Activated CD8-positive, alpha-beta memory T cell treated with anti-CD3 and anti-CD28 coated beads, Interleukin-2, amount 10 ng/mL, durations not matched to agents 7 days and 5 days (primary cell): ENCODE measurements around the gene HSD3B7. TPM values are rescaled to one million over a fixed set of nuclear protein-coding genes. Genes with fewer than 3 reads are reported as not detected.

ENCODE experiments used
- ATAC-seq: fragments of 150-1000 bp; cut with Tn5 transposase; one replicate; pipeline ENCODE4 v1.10.0; 2021; ENCODE audit warnings: moderate library complexity
- CTCF ChIA-PET: fragments of 350-600 bp; sonication (Branson Sonifier 250); formaldehyde crosslinking; loops from one replicate; lab custom pipeline; 2021; ENCODE audit warnings: antibody characterized with exemption; lab: Charles Lee
- DNase-seq: peaks from one replicate; pipeline ENCODE4 v3.0.0-alpha.2; 2020
- H3K27ac Mint-ChIP-seq: one replicate; pipeline ENCODE4 v1.8.0; 2021; ENCODE audit warnings: mild to moderate bottlenecking, mixed read lengths
- H3K27me3 Mint-ChIP-seq: one replicate; pipeline ENCODE4 v1.8.0; 2021; ENCODE audit warnings: mixed read lengths
- H3K36me3 Mint-ChIP-seq: one replicate; pipeline ENCODE4 v1.8.0; 2021; ENCODE audit warnings: mild to moderate bottlenecking, mixed read lengths
- H3K4me1 Mint-ChIP-seq: one replicate; pipeline ENCODE4 v1.8.0; 2021; ENCODE audit warnings: mixed read lengths
- H3K4me3 Mint-ChIP-seq: one replicate; pipeline ENCODE4 v1.8.0; 2021; ENCODE audit warnings: mild to moderate bottlenecking, moderate library complexity, mixed read lengths
- H3K9me3 Mint-ChIP-seq: one replicate; pipeline ENCODE4 v1.8.0; 2022; ENCODE audit warnings: low read depth, mixed read lengths
- total RNA-seq, 2 experiments: library from RNA; stranded (reverse); gene quantifications; one replicate each; pipeline ENCODE4 v1.2.3, GENCODE V29; 2021

Gene HSD3B7
- total RNA-seq, 2 experiments from 2014 or later: 6.6 to 9.7 TPM

DNA sequence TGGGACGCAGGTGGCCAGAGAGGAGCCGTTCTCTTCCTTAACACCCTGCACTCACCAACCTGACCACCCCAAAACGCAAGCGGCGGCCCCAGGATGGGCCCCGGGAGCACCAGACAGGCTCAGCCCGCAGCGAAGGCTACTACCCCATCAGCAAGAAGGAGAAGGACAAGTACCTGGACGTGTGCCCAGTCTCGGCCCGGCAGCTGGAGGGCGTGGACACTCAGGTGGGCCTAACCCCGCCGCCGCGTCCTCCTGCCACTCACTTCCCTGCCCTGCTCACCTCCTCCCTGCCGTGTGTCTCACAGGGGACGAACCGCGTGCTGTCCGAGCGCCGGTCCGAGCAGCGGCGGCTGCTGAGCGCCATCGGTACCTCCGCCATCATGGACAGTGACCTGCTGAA lies 4.6 kb upstream of the HSD3B7 start:
- Mint-ChIP-seq H3K4me1 (peaks cover 11% of the 10 kb centered on the region), H3K27me3 (no peaks in the 10 kb centered on the region), H3K36me3 (peaks cover 19% of the 10 kb centered on the region), H3K9me3 (no peaks in the 10 kb centered on the region), H3K27ac (no peak overlapping the region), H3K4me3 (no peak overlapping the region)
- CTCF ChIA-PET: no interaction called here
- DNase-seq (no peak), ATAC-seq (no peak)

DNA sequence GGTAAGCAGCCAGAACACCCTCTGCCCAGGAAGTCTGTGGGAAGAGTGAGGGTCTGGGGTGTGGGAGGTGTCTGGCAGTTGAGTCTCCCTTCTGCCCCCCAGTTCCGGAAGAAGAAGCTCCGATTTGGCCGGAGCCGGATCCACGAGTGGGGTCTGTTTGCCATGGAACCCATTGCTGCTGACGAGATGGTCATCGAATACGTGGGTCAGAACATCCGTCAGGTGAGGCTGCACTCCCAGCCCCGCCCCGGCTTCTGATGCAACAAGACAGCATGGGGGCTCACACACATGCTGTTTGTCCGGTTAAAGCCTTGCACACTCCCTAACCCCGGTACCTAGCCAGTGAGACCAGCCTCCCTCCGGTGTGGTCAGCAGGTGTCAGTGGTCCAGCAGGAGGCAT lies 4.0 kb upstream of the HSD3B7 start:
- DNase-seq (no peak), ATAC-seq (no peak)
- CTCF ChIA-PET: interaction anchor here (1.0 kb wide), 1 partner anchor 108 kb away, joined by 3 read pairs; the partner anchor contains the start of gene PRSS53
- no peaks in the 10 kb centered on the region for H3K27me3 Mint-ChIP-seq
- H3K9me3 Mint-ChIP-seq: no peaks in the 10 kb centered on the region
- no peak overlapping the region for H3K4me3 Mint-ChIP-seq
- H3K27ac Mint-ChIP-seq: no peak overlapping the region
- peaks cover 15% of the 10 kb centered on the region for H3K36me3 Mint-ChIP-seq
- peaks cover 14% of the 10 kb centered on the region for H3K4me1 Mint-ChIP-seq

GRCh38 chr16:30982548-30983288 lies 2.3 kb upstream of the HSD3B7 start:
- no peak overlapping the region for H3K27ac Mint-ChIP-seq
- H3K27me3 Mint-ChIP-seq: no peaks in the 10 kb centered on the region
- ATAC-seq: no peak
- no peaks in the 10 kb centered on the region for H3K9me3 Mint-ChIP-seq
- no peak for DNase-seq
- H3K4me1 Mint-ChIP-seq: peaks cover 15% of the 10 kb centered on the region
- CTCF ChIA-PET: interaction anchor here (0.8 to 7.0 kb wide), 9 partner anchors 12 to 886 kb away, joined by 3 to 97 read pairs (median 6); partner anchors contain the start of genes VKORC1 and ZNF843
- peaks cover 8% of the 10 kb centered on the region for H3K36me3 Mint-ChIP-seq
- no peak overlapping the region for H3K4me3 Mint-ChIP-seq

DNA sequence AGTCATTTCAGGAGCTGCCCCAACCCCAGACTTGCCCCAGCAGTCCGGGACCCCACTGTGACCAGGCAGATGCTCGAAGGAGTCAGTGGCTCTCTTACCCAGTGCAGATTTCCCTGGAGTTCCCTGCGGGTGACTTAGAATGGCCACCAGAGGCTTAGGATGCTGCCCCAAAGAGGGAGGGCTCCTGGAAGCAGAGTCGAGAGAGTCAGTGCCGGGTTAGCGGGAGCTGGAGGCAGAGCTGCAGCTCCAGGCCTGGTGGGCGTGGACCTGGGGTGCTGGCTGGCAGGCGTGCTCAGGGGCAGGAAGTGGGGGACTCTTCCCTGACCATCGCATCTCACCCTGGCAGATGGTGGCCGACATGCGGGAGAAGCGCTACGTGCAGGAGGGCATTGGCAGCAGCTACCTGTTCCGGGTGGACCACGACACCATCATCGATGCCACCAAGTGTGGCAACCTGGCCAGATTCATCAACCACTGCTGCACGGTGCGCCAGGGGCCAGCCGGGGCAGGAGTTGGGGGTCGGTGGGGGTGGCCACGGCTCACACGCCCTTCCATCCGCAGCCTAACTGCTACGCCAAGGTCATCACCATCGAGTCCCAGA lies 1.6 kb upstream of the HSD3B7 start:
- Mint-ChIP-seq H3K27ac (no peak overlapping the region), H3K36me3 (peaks cover 8% of the 10 kb centered on the region), H3K27me3 (no peaks in the 10 kb centered on the region), H3K4me3 (no peak overlapping the region), H3K9me3 (no peaks in the 10 kb centered on the region), H3K4me1 (peaks cover 15% of the 10 kb centered on the region)
- ATAC-seq: no peak
- no peak for DNase-seq
- CTCF ChIA-PET: interaction anchor here (0.7 to 7.0 kb wide), 12 partner anchors 11 to 885 kb away, joined by 3 to 97 read pairs (median 4); partner anchors contain the start of genes VKORC1 and ZNF843

GRCh38 chr16:30983898-30984610 lies 953 bp upstream of the HSD3B7 start:
- Mint-ChIP-seq H3K36me3 (peaks cover 6% of the 10 kb centered on the region), H3K27me3 (no peaks in the 10 kb centered on the region), H3K4me1 (peaks cover 15% of the 10 kb centered on the region), H3K4me3 (no peak overlapping the region), H3K27ac (no peak overlapping the region), H3K9me3 (no peaks in the 10 kb centered on the region)
- DNase-seq: no peak
- CTCF ChIA-PET: interaction anchor here (0.6 to 7.0 kb wide), 27 partner anchors 10 to 884 kb away, joined by 3 to 97 read pairs (median 4); partner anchors contain the start of genes KAT8, VKORC1, ZNF646 and ZNF668
- no peak for ATAC-seq

DNA sequence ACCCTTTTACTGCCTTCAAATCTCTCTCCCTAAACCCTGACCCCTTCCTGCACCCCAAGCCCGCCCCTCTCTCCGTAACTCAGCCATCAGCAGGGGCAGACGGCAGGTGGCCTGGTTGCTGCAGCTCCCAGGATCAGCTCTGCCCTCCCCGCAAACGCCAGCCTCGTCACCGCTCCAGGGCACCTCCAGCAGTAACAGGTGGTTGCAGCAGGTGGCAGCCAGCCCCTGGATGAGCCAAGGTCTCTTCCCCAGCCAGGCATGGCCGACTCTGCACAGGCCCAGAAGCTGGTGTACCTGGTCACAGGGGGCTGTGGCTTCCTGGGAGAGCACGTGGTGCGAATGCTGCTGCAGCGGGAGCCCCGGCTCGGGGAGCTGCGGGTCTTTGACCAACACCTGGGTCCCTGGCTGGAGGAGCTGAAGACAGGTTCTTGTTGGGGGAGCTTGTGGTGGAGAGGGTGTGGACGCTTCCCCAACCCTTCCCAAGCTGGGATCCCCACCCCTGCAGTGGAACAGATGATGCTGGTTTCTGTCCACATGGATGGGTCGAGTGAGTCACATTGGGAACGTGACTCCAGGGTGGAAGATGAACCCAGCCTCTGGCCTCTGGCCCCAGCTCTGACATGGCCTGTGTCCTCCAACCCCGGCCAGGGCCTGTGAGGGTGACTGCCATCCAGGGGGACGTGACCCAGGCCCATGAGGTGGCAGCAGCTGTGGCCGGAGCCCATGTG lies 558 bp downstream of the HSD3B7 start:
- Mint-ChIP-seq H3K4me1 (peaks cover 15% of the 10 kb centered on the region), H3K36me3 (peaks cover 4% of the 10 kb centered on the region), H3K4me3 (peak overlapping the region; percentile 32), H3K9me3 (no peaks in the 10 kb centered on the region), H3K27me3 (no peaks in the 10 kb centered on the region), H3K27ac (peak overlapping the region; percentile 54)
- CTCF ChIA-PET: interaction anchor here (0.6 to 7.0 kb wide), 28 partner anchors 9 to 883 kb away, joined by 3 to 97 read pairs (median 4); partner anchors contain the start of genes KAT8, VKORC1, ZNF646 and ZNF668
- DNase-seq: no peak
- no peak for ATAC-seq

GRCh38 chr16:30986129-30986991 lies 1.4 kb downstream of the HSD3B7 start:
- no peak for DNase-seq
- CTCF ChIA-PET: interaction anchor here (0.6 to 7.0 kb wide), 21 partner anchors 8 to 883 kb away, joined by 3 to 97 read pairs (median 4); partner anchors contain the start of genes KAT8, VKORC1, ZNF646 and ZNF668
- Mint-ChIP-seq H3K27me3 (no peaks in the 10 kb centered on the region), H3K4me3 (no peak overlapping the region), H3K27ac (peak overlapping the region; percentile 35), H3K9me3 (no peaks in the 10 kb centered on the region), H3K4me1 (peaks cover 19% of the 10 kb centered on the region), H3K36me3 (peaks cover 4% of the 10 kb centered on the region)
- ATAC-seq: no peak

GRCh38 chr16:30987581-30988190 lies 2.7 kb downstream of the HSD3B7 start:
- H3K4me1 Mint-ChIP-seq: peaks cover 28% of the 10 kb centered on the region
- DNase-seq (no peak), ATAC-seq (no peak)
- no peak overlapping the region for H3K4me3 Mint-ChIP-seq
- CTCF ChIA-PET: interaction anchor here (1.0 to 7.0 kb wide), 2 partner anchors 110 to 155 kb away, joined by 3 to 97 read pairs; partner anchors contain the start of gene VKORC1
- H3K36me3 Mint-ChIP-seq: peaks cover 4% of the 10 kb centered on the region
- no peak overlapping the region for H3K27ac Mint-ChIP-seq
- H3K27me3 Mint-ChIP-seq: no peaks in the 10 kb centered on the region
- H3K9me3 Mint-ChIP-seq: no peaks in the 10 kb centered on the region

DNA sequence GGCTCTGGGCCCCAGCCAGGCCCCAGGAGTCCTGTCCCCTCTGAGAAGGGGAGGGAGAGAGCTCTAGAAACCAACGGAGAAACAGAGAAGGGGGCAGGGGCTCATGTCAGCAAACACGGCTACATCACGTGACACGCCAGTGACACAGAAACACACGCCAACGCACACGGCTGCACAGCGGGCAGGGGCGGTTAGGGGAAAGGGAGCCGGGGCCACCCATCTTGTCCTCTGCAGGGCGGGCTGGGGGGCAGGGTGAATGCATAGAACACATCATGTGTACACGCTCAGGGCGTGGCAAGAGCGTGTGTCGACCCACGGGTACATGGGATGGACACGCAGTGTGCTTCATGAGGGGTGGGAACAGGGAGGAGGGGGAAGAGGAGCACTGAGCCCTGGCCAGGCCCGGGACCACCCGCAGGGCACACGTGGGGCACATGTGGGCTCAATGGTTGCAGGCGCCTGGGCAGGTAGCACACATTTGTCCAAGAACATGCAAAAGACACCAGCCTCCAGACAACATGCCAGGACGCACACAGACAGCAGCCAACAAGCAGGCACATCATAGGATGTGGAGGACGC lies 4.6 kb downstream of the HSD3B7 start:
- Mint-ChIP-seq H3K36me3 (peaks cover under 1% of the 10 kb centered on the region), H3K9me3 (no peaks in the 10 kb centered on the region), H3K27ac (no peak overlapping the region), H3K27me3 (no peaks in the 10 kb centered on the region), H3K4me1 (peaks cover 42% of the 10 kb centered on the region), H3K4me3 (no peak overlapping the region)
- CTCF ChIA-PET: no interaction called here
- ATAC-seq (no peak), DNase-seq (no peak)

DNA sequence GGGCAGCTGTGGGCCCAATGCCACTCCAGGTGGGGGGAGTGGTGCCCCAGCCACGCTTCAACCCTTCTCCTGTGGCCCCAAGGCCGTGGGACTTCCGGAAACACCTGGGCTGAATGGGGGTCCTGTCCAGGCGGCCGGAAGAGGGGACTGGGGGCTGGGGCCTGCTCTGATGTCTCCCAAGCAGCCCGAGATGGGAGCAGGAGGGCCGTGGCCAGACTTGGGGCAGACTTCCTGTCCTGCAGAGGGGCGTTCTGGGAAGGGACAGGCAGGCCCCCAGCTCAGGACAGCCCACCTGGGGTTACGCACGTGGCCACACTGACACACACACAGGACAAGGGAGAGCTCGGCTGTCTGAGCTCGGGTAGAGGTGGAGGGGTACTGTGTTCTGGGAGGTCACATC lies 5.1 kb downstream of the HSD3B7 start:
- DNase-seq (no peak), ATAC-seq (no peak)
- no peaks in the 10 kb centered on the region for H3K9me3 Mint-ChIP-seq
- CTCF ChIA-PET: no interaction called here
- no peaks in the 10 kb centered on the region for H3K27me3 Mint-ChIP-seq
- no peak overlapping the region for H3K4me3 Mint-ChIP-seq
- H3K36me3 Mint-ChIP-seq: peaks cover 1% of the 10 kb centered on the region
- H3K27ac Mint-ChIP-seq: no peak overlapping the region
- H3K4me1 Mint-ChIP-seq: peaks cover 42% of the 10 kb centered on the region

GRCh38 chr16:30991052-30991451 lies 6.0 kb downstream of the HSD3B7 start:
- H3K36me3 Mint-ChIP-seq: peaks cover 1% of the 10 kb centered on the region
- peaks cover 39% of the 10 kb centered on the region for H3K4me1 Mint-ChIP-seq
- peak overlapping the region; percentile 62 for H3K27ac Mint-ChIP-seq
- no peak for ATAC-seq
- DNase-seq: no peak
- CTCF ChIA-PET: interaction anchor here (1.4 kb wide), 1 partner anchor 49 kb away, joined by 5 read pairs; no protein-coding TSS in a partner anchor
- no peaks in the 10 kb centered on the region for H3K9me3 Mint-ChIP-seq
- no peak overlapping the region for H3K4me3 Mint-ChIP-seq
- no peaks in the 10 kb centered on the region for H3K27me3 Mint-ChIP-seq
